Ovary (tissue), 3 donors: ENCODE data around the gene CCDC12.

Source experiments
- CTCF ChIP-seq, 3 donors: fragments of 450-650 bp in 2 of 3; fragments of 200-600 bp in 1 of 3; IDR thresholded peaks; one replicate each; pipeline versions ENCODE4 v1.5.1 to v1.8.0; 2016 to 2022; ENCODE audit warnings: antibody characterized with exemption in 3 of 3, mild to moderate bottlenecking in 1 of 3
- EP300 ChIP-seq: sonication (generic); formaldehyde crosslinking; IDR thresholded peaks from one replicate; pipeline ENCODE4 v1.6.1; 2017; ENCODE audit warnings: antibody characterized with exemption
- donor health status: DM: no; HTN: no; CAD: no.

- no peak for TF ChIP-seq CTCF (IDR thresholded peaks at IDR 0.05)
- no peak for TF ChIP-seq EP300
Measured at GRCh38 chr3:46988616-46989015, 12.1 kb upstream of the CCDC12 start.
